GM21786 (cell line): Measurements from ENCODE around the gene UNCX.
"Not testable (repeated sequence)": the region's sequence is repeated elsewhere in the genome, so short reads cannot be mapped to it uniquely, and the experiment has no call there.

Source experiments
- ATAC-seq: cut with Tn5 transposase; IDR thresholded peaks from one replicate; pipeline ENCODE4 v1.9.1; 2021; ENCODE audit not compliant: unreplicated experiment

Gene UNCX

GRCh38 chr7:1232623-1233332, at the start of gene UNCX:
UNCX (plus strand) TSS chr7:1232872; CDS start chr7:1233018, 146 bp downstream.
- no peak for ATAC-seq

GRCh38 chr7:1187127-1187526, 45.5 kb upstream of the UNCX start:
- ATAC-seq: no peak

DNA sequence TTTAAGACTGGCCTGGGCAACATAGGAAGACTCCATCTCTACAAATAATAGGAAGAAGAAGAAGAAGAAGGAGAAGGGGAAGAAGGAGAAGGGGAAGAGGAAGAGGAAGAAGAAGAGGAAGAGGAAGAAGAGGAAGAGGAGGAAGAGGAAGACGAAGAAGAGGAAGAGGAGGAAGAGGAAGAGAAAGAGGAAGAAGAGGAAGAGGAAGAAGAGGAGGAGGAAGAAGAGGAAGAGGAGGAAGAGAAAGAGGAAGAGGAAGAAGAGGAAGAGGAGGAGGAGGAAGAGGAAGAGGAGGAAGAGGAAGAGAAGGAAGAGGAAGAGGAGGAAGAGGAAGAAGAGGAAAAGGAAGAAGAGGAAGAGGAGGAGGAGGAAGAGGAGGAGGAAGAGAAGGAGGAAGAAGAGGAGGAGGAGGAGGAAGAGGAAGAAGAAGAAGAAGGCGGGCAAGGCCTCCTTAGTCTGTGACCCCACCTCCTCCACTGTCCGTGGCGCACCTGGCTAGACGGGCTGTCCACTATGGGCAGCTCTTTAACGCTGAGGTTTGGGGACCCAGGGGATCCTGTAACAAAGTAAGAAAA, 43.9 kb upstream of the UNCX start:
- no peak for ATAC-seq

DNA sequence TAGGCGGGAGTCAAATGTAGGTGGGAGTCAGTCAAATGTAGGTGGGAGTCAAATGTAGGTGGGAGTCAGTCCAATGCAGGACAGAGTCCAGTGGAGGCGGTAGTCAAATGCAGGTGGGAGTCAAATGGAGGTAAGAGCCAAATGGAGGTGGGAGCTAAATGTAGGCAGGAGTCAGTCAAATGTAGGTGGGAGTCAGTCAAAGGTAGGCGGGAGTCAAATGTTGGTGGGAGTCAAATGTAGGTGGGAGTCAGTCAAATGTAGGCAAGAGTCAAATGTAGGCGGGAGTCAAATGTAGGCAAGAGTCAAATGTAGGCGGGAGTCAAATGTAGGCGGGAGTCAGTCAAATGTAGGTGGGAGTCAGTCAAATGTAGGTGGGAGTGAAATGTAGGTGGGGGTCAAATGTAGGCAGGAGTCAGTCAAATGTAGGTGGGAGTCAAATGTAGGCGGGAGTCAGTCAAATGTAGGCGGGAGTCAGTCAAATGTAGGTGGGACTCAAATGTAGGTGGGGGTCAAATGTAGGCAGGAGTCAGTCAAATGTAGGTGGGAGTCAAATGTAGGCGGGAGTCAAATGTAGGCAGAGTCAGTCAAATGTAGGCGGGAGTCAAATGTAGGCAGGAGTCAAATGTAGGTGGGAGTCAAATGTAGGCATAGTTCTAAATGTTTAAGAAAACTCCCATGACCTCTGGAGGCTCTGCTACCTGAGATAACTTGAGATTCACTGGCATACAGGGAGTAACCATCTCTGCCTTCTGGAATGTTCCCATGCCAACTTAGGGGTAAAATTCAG, 42.5 kb upstream of the UNCX start:
- no peak for ATAC-seq

DNA sequence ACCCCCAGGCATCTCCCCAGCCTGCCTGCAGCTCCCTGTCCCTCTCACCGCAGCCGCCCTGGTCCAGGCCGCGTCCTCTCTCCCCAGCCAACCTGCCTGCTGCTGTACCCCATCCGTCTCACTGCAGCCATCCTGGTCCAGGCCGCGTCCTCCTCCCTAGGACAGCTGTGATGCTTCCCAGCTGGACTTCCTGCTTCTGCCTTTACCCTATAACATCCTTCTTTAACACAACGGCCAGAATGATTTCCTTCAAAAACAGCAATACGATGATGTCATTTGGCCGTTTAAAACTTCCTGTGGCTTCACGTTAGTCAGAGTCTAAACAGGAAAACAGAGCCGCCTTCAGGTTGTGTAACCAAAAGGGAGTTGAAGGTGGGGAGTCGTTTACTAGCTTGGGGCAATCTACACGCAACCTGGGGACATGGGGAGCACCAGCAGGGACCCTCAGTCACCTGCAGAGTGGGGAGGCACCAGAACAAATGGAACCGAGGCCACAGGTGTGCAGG, 40.4 kb upstream of the UNCX start:
- no peak for ATAC-seq

GRCh38 chr7:1193593-1194424, 38.9 kb upstream of the UNCX start:
- ATAC-seq: no peak

DNA sequence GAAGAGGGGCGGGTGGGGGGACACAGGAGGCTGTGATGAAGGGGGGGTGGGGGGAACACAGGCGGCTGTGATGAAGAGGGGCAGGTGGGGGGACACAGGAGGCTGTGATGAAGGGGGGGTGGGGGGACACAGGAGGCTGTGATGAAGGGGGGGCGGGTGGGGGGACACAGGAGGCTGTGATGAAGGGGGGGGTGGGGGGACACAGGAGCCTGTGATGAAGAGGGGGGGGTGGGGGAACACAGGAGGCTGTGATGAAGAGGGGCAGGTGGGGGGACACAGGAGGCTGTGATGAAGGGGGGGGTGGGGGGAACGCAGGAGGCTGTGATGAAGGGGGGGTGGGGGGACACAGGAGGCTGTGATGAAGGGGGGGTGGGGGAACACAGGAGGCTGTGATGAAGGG, 36.2 kb upstream of the UNCX start:
- not testable (repeated sequence) for ATAC-seq

GRCh38 chr7:1196950-1197349, 35.7 kb upstream of the UNCX start:
- no peak for ATAC-seq

DNA sequence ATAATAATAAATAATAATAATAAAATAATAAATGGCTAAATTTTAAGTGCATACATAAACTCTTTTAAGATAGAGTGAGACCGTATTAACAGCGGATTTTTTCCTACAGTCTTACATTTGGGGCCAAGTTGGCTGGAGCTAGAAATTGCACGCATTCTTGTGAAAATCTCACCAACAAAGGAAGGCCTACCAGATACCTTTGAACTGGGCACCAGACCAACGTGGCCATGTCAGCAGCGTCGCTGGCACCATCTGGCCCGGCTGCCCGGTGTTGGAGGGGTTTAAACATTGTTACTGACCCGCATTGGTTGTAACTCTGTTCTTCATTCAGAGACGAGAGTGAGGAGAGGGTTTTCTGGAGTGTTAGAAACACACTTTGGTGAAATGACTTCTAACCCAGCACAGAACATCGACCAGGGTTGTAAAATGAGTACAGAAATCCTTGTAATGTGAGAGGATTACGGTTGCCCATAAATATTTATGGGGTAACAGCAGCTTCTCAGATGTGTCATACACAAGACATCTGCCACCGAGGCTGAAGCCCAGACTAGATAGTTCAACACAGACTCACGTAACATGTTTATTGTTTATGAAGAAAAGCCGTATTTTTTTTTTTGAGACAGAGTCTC, 34.6 kb upstream of the UNCX start:
- no peak for ATAC-seq

- ATAC-seq: no peak
Measured at GRCh38 chr7:1200045-1200444, 32.6 kb upstream of the UNCX start.

GRCh38 chr7:1201916-1202315, 30.8 kb upstream of the UNCX start:
- no peak for ATAC-seq

DNA sequence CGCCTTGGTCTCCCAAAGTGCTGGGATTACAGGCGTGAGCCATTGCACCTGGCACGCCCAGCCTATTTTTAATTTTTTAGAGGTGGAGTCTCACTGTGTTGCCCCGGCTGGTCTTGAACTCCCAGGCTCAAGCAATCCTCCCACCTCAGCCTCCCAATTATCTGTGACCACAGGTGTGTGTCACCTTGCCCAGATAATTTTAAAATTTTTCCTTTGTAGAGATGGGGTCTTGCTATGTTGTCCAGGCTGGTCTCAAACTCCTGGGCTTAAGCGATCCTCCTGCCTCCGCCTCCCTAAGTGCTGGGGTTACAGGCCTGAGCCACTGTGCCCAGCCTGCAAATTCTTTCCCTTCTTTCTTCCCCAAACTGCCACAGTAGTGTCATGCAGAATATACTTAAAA, 29.8 kb upstream of the UNCX start:
- not testable (repeated sequence) for ATAC-seq

GRCh38 chr7:1204460-1205140, 28.1 kb upstream of the UNCX start:
- no peak for ATAC-seq

- ATAC-seq: not testable (repeated sequence)
Measured at GRCh38 chr7:1205742-1206141, 26.9 kb upstream of the UNCX start.

DNA sequence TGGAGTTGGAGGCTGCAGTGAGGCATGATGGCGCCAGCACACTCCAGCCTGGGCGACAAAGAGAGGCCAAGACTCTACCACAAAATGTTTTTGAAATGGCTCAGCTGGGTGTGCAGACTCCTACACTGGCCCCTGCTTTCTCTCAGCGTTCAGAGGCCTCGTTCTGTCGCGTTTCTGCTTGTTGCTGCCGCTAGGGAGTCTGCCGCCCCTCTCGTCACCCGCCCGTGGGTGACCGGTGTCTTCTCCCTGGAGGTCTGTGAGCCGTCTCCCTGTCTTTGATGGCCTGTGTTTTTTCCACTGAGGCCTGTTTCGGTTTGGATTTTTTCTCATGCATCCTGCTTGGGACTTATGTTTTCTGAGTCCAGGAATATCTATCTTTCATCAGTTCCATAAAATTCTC, 23.6 kb upstream of the UNCX start:
- no peak for ATAC-seq

DNA sequence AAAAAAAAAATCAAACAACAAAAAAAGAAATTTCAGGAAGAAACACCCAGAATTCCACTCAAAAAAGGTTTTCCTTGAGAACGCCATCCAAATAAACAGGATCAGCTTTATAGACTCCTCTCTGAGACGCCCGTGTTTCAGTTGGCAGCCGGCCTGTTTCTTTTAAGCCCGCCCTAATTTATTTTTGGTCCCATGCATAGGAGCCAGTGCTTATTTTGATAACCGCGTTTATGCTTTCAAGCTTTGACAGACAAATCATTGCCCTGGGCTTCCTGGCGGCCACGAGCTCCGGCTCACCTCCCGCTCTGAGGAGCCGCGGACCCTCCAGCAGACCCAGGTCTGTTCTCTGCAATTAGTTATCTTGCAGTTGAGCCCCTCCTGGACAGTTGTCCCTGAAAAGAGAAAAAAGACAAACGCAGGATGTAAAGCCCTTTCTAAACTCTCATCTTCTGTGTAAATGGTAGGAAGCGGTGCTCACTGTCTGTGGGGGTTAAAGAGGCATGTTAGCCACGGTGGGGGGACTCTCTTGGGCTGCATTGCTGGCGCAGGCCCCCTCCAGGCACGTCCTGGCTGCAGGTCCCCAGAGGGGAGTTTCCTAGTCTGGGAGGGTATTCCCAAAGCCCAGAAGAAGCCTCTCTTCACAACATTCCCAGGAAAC, 22.2 kb upstream of the UNCX start:
- ATAC-seq: no peak

GRCh38 chr7:1210979-1211608, 21.6 kb upstream of the UNCX start:
- no peak for ATAC-seq

DNA sequence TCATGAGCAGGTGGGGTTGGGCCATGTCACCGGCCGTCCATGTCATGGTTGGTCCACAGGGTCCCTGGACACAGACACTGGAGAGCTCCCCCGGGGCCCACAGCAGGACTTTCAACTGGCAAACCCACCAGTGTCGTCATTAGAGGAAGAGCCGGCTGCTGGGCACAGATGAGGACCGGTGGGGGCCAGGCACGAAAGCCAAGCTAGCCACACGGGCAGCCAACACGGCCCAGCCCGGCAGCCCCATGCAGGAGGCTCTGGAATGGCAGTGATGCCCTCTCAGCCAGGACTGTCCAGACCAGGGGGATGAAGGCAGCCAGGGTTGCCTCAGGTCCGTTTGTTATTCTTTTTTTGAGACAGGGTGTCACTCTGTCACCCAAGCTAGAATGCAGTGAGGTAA, 21.1 kb upstream of the UNCX start:
- ATAC-seq: no peak

DNA sequence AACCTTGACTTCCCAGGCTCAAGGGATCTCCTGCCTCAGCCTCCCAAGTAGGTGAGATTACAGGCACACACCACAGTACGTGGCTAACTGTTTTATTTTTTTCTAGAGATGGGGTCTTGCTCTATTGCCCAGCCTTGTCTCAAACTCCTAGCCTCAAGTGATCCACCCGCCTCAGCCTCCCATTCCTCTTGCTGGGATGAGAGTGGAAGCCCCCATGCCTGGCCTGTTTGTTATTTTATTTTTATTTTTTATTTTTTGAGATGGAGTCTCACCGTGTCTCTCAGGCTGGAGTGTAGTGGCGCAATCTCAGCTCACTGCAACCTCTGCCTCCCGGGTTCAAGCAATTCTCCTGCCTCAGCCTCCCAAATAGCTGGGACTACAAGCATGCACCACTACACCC, 20.6 kb upstream of the UNCX start:
- not testable (repeated sequence) for ATAC-seq
